ENCODE data around the gene MEPE. TPM values are rescaled to one million over a fixed set of nuclear protein-coding genes. Genes with fewer than 3 reads are reported as not detected.

MEPE gene
- total and polyA plus RNA-seq, 10 of the 15 experiments (the other 5 are each of a cell fraction or from before 2014, with no cell fraction given), result not detected

DNA sequence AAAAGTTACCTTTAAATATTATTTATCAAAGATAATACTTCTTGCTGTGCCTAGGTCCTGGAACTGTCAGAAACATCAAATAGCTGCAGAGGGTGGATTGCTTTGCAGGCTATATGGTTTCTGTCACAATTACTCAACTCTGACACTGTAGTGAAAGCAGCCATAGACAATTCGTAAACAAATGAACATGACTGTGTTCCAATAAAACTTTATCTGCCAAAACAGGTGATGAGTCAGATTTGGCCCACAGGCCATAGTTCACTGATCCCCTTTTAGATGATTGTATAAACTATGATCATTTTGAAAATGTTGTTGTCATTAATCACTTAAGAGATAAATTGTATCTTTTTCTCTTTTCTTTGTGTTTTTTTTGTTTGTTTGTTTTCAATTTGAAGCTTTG lies 8.4 kb upstream of the MEPE start:
- no peaks in the 10 kb centered on the region for H3K36me3 ChIP-seq (ENCODE audit: control insufficient read depth in 2 of 2, insufficient read depth in 2 of 2, low read length in 1 of 2)
- H3K9me3 ChIP-seq (replicated peaks; ENCODE audit: control insufficient read depth, insufficient read depth, low read length), result no peaks in the 10 kb centered on the region
- 0% methylated on average over 1 of the region's 1 CpG for WGBS (ENCODE audit: insufficient coverage, insufficient replicate concordance, low lambda C conversion rate, missing lambda C conversion rate)
- H3K4me3 ChIP-seq, result no peak overlapping the region
- no peak overlapping the region for H3K9ac ChIP-seq (ENCODE audit: control insufficient read depth, insufficient read depth, low read length)
- ChIA-PET RAD21 (ENCODE audit: unreplicated experiment) (no interaction called here), CTCF (no interaction called here), SMC1A (ENCODE audit: uncharacterized antibody, unreplicated experiment) (no interaction called here), POLR2A (no interaction called here)
- FAIRE-seq, result no peak
- BruUV-seq (replicated peaks), result no TSS peak
- DNase-seq (ENCODE audit: low read depth, low spot score), result no peak
- no peak for ATAC-seq
- no peak for TF ChIP-seq ETV6 (conservative IDR thresholded peaks at IDR 0.05 in 1 of 2, IDR thresholded peaks at IDR 0.05 in 1 of 2; ENCODE audit: borderline replicate concordance in 1 of 2, low read depth in 1 of 2)
- TF ChIP-seq ZBTB40 (IDR thresholded peaks at IDR 0.05; ENCODE audit: borderline replicate concordance), result peak; percentile 73
- no peak for TF ChIP-seq POLR2AphosphoS2 (IDR thresholded peaks at IDR 0.05; ENCODE audit: low read depth, low read length)
- no peak for TF ChIP-seq SMAD1 (IDR thresholded peaks at IDR 0.05; ENCODE audit: low read depth, partially characterized antibody)
- H2AFZ ChIP-seq (ENCODE audit: control insufficient read depth, low read depth, low read length), result no peak overlapping the region
- no peaks in the 10 kb centered on the region for H3K4me1 ChIP-seq (ENCODE audit: control insufficient read depth, insufficient read depth, low read length)
- in situ Hi-C loops (cut with MboI), result no loop called here
- H3K27me3 ChIP-seq (replicated peaks in 1 of 2; ENCODE audit: control insufficient read depth in 2 of 2, insufficient read depth in 2 of 2, low read length in 1 of 2), result no peaks in the 10 kb centered on the region
- intact Hi-C loops (cut with micrococcal nuclease; ENCODE audit: unreplicated experiment), result no loop called here
- no peaks in the 10 kb centered on the region for H4K20me1 ChIP-seq (ENCODE audit: control insufficient read depth, insufficient read depth)
- H3K4me2 ChIP-seq (ENCODE audit: control insufficient read depth, insufficient read depth), result no peak overlapping the region
- no peaks in the 10 kb centered on the region for H3K79me2 ChIP-seq (ENCODE audit: control insufficient read depth, insufficient read depth, low read length)
- no peak overlapping the region for H3K27ac ChIP-seq (ENCODE audit: control insufficient read depth, insufficient read depth)
